Measurements from ENCODE around the gene H6PD.

Gene H6PD

GRCh38 chr1:9263984-9264872 lies 29.7 kb downstream of the H6PD start:
- TF ChIP-seq POLR2A (IDR thresholded peaks at IDR 0.05; ENCODE audit: low read depth, low read length) = no peak
- FAIRE-seq (no peak), DNase-seq (ENCODE audit: insufficient read length, low spot score) (no peak)

DNA sequence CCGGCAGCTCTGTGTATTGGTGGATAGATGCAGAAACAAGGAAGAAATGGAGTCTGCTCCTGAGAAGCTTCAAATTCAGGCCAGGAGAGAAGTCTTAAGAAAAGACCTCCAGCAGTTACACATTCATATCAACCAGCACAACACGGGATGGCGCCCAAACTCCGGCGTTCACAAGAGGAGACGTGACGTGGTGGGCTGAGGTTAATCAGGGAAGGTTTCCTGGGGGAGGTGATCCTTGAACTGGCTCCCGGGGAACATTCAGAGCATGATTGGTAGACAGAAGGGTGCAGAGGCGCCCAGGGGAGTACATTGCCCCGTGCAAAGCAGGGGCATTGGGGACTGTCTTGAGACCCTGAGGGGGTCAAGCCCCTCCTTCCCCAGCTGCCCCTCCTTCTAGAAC lies 30.5 kb downstream of the H6PD start:
- TF ChIP-seq POLR2A (IDR thresholded peaks at IDR 0.05; ENCODE audit: low read depth, low read length) = no peak
- DNase-seq (ENCODE audit: insufficient read length, low spot score) = no peak

DNA sequence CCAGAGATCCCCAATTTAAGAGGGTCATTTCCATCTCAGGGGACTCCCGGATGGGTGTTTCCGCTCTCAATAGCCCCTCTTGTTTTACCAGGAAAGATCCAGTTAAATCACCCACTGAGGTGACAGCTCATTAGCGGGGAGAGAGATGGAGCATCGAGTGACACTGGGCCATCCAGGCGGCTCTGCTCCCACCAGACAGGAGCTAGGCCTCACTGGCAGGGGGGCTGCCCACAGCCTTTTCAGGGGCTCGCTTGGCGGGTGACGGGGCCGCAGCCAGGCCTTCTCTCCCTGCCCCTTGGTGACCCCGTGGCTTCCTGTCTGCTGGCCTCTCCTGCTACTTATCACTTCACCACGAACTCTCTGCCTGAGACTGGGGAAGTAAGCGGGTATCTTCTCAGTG lies 31.4 kb downstream of the H6PD start:
- DNase-seq (ENCODE audit: insufficient read length, low spot score) (no peak), FAIRE-seq (no peak)
- TF ChIP-seq POLR2A (IDR thresholded peaks at IDR 0.05; ENCODE audit: low read depth, low read length) = no peak

More for the DNA sequence above, 30.5 kb downstream of the H6PD start:
- no peak for FAIRE-seq

DNA sequence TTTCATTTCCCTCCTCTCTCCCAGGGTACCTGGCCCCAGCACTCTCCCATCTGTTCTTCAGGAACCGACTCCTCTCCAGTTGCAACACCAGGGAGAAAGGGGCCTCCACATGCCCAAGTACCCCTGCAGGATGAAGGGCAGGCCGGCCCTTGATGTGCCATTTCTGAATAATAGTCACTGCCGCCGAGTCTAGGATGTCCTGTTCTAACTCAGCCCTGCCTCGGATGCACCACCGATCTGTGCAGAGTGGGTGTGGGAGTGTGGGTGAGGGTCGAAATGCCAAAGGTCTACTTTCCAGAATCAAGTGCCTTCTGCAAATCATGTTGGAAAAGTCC lies 32.7 kb downstream of the H6PD start:
- DNase-seq (ENCODE audit: insufficient read length, low spot score) (no peak), FAIRE-seq (no peak)
- no peak for TF ChIP-seq POLR2A (IDR thresholded peaks at IDR 0.05; ENCODE audit: low read depth, low read length)

- no peak for FAIRE-seq
- no peak for TF ChIP-seq POLR2A (IDR thresholded peaks at IDR 0.05; ENCODE audit: low read depth, low read length)
These were observed 33.4 kb downstream of the H6PD start for GRCh38 chr1:9267827-9268581.

DNA sequence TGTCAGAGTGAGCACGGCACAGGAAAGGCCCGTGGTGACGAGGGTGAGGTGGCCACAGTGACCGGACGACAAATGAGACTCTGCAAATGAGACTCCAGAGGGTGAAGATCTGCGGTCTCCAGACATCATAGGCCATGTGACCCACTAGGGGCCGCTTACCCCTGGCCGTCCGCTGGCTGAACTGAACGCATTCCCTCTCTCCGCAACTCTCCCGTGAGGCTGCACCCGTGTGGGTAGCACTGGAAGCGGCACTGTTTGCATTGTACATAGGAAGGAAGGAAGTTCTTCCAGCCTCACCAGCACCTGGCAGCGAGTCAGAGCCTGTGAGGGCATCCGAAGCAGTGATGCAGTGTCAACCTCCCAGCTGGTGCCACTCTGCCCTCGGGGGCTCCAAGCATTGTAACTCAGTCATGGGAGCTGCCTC lies 34.5 kb downstream of the H6PD start:
- TF ChIP-seq POLR2A (IDR thresholded peaks at IDR 0.05; ENCODE audit: low read depth, low read length) = no peak
- FAIRE-seq (no peak), DNase-seq (ENCODE audit: insufficient read length, low spot score) (no peak)

More at GRCh38 chr1:9267827-9268581, 33.4 kb downstream of the H6PD start:
- no peak for DNase-seq (ENCODE audit: insufficient read length, low spot score)

- TF ChIP-seq POLR2A (IDR thresholded peaks at IDR 0.05; ENCODE audit: low read depth, low read length) = no peak
- FAIRE-seq (no peak), DNase-seq (ENCODE audit: insufficient read length, low spot score) (no peak)
These were observed 35.1 kb downstream of the H6PD start for GRCh38 chr1:9269721-9270120.

DNA sequence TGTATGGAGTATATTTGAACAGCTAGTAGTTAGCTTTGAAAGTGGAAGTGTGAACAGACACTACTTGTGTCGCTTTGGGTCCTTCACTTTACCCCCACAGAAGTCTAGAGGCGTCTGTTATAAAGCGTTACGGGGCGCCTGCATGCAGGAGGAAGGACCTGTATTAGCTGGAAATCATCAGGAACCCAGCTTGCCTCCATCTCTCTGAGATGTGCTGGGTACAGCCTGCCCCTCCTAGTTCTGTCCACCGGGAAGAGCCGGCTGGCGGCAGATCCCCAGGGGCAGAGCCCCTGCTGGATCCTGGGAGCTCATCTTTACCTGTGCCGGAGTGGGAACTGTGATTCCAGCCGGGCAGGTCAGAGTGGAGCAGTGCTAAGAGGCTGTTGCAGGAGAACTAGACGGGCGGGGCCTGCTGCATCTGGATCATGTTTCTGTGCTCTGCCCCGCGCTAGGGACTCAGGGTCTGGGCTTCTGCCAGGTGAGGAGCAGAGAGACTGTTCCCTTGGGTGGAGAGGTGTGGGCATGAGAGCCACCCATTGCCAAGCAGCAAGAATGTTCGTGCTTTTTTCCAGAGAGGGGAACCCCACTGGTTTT lies 35.8 kb downstream of the H6PD start:
- TF ChIP-seq POLR2A (IDR thresholded peaks at IDR 0.05; ENCODE audit: low read depth, low read length) = no peak
- no peak for FAIRE-seq
- no peak for DNase-seq (ENCODE audit: insufficient read length, low spot score)

DNA sequence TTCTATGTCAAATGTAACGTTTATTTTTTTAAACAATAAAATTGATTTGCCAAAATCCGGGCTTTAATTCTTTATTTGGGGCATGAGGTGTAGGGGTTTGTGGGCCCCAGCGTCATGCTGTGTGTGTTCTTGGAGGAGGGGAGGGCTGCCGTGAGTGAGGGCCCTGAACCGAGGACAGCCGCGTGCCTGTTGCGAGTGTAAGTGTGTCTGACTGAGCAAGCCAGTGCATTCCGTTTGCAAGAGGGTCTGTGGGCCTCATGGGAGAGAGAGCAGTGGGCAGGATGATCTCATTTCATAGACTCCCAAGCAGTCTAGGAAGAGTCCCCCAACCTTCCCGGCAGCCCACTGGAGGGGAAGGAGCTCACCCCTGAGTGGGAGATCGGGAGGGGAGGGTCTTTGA lies 36.7 kb downstream of the H6PD start:
- FAIRE-seq = no peak
- no peak for DNase-seq (ENCODE audit: insufficient read length, low spot score)
- no peak for TF ChIP-seq POLR2A (IDR thresholded peaks at IDR 0.05; ENCODE audit: low read depth, low read length)

DNA sequence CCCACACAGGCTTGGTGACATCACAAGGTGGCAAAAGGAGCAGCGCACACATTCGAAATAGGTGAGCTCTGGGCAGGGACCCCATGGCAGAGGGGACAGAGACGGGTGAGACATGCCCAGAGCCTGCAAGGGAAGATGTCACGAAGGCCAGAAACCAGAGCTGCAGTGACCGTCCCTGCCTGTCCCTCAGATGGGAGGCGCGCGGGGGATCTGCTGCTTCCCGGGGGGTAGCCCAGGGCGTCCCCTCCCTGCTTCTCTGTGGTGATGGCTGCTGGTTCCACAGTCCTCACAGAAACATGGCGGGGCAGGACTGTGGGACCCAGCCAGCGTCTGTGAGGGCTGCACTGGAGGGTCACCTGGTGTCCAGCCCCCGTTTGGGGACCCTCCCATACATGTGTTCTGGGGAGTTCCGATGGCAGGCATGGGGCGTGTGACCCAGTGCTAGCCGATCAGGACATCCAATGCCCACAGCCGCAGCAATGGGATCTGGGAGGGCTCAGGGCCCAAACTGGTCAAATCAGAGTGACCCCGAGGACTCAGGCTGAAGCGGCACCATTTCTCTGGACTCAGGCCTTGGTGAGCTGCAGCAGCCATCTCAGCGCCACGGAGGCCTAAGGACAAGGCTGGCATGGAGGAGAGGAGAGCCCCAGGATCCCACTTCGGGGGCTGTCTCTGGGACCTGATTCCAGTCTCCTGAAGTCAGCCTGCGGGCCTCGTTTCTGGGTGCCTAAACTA lies 37.5 kb downstream of the H6PD start:
- DNase-seq (ENCODE audit: insufficient read length, low spot score) = no peak
- no peak for FAIRE-seq
- TF ChIP-seq POLR2A (IDR thresholded peaks at IDR 0.05; ENCODE audit: low read depth, low read length) = no peak

DNA sequence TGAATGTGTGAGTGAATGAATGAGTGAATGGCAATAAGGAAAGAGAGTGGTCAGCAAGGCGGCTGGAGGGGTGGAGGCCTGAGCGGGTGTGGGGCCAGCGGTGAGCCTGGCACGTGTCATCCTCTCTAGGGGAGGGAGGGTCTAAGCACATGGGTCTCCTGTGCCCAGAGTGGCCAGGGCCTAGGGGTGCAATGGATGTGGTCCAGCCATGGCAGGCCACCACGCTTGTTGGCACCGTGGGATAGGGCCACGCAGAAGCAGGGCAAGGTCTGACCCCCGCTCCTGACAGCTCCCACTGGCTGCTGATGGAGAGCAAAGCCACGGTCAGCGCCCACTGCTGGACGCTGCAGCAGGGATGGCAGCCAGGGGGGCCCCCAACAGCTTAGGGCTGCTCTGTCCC lies 38.6 kb downstream of the H6PD start:
- TF ChIP-seq POLR2A (IDR thresholded peaks at IDR 0.05; ENCODE audit: low read depth, low read length) = no peak
- FAIRE-seq (no peak), DNase-seq (ENCODE audit: insufficient read length, low spot score) (no peak)

DNA sequence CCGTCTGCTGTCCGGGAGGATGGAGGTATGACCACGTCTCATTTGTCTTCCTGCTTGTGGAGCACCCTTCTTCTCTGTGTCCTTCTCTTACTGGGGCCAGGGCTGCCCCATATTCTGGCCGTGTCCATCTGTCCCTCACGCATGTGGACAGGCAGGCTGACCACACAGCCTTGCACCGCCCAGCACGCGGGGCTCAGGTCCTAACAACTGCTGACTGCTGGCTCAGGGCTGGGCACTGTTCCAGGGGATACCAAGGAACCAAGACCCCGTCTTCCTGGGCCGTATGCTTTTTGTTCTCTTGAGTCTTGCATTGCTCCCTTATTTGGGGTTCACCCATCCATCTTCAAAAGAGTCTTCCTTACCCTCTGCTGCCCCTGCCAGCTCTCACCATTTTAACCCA lies 40.6 kb downstream of the H6PD start:
- DNase-seq (ENCODE audit: insufficient read length, low spot score) (no peak), FAIRE-seq (no peak)
- TF ChIP-seq POLR2A (IDR thresholded peaks at IDR 0.05; ENCODE audit: low read depth, low read length) = no peak

DNA sequence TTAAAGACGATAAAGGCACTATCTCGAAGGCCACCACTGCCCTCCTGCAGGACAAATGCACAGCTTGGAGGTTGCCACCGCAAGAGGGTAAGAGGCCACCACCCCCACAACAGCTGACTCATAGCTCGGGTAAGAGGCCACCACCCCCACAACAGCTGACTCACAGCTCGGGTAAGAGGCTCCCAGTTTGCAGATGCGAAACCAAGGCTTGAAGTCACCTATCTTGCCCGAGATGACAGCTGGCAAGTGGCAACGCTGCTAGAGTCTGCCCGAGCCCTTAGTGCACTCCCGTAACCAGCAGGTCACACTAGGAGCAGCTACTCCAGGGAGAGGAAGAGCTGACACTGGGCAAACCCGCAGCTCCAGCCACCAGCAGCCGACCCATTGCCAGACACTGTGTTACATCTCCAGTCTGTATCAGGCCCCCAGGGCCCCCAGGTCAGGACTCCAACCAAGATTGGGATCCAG lies 41.0 kb downstream of the H6PD start:
- DNase-seq (ENCODE audit: insufficient read length, low spot score) (peak; percentile 77), FAIRE-seq (peak; percentile 95)
- no peak for TF ChIP-seq POLR2A (IDR thresholded peaks at IDR 0.05; ENCODE audit: low read depth, low read length)

DNA sequence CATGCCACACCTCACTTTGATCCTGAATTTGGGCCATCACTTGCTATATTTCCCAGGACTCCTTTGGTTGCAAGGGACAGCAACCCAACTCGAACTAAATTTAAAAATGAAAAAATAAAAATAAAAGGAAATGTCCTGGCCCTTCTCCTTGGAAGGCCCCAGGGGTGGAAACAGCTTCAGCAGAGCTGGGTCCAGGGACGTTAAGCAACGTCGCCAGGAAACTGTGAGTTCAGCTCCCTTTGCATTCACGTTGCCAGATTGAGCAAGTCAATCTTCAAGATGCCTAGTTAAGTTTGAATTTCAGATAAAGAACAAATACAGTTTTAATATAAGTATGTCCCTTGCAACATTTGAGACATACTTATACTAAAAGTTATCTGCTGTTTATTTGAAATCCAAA lies 43.5 kb downstream of the H6PD start:
- FAIRE-seq = no peak
- DNase-seq (ENCODE audit: insufficient read length, low spot score) = no peak
- no peak for TF ChIP-seq POLR2A (IDR thresholded peaks at IDR 0.05; ENCODE audit: low read depth, low read length)

All from H54 (cell line).